Measurements from ENCODE around the gene PLEKHA4. TPM values are rescaled to one million over a fixed set of nuclear protein-coding genes. Genes with fewer than 3 reads are reported as not detected.
A peak's percentile ranks its signal among the peaks of the same experiment; 100 is the strongest.

PLEKHA4 gene
- total RNA-seq, 3 donors from 2014 or later, result 6.4 to 25.6 (median 22.4) TPM

DNA sequence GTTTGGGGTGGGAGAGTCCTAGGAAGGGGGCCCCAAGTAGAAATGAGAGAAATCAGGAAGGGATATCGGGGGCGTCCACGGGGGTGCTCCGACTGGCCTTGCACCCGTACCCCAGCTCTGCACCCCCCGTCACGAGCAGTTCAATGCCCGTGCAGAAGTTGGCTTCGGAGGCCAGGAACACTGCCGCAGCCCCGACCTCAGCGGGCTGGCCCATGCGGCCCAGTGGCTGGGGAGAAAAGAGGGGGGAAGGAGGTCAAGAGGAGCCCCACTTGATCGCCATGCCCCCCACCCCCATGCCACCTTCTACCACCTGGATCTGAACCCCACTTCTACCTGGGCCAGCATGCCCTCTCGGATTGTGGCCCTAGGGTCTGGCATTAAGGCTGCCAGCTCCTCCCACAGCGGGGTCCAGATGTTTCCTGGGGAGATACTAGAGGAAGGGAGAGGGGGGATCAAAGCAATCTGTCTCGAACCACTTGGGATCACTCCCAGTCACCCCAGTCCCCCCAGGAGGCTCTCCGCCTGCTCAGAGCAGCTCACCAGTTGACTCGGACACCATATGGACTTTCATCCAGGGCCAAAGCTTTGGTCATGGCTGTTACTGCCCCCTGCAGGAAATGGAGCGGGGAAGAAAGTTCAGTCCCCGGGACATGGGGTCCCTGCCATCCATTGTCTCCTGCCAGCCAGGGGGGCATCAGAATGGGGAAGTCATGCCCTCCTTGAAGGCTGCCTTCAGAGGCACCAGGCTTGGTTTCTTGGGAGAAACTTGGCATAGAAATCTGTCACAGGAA is 55.1 kb downstream of the PLEKHA4 start:
- Histone ChIP-seq H3K27ac (peak overlapping the region; percentile 82 to 84), H3K27me3 (no peaks in the 10 kb centered on the region), H3K36me3 (no peaks in the 10 kb centered on the region), H3K4me3 (no peak overlapping the region), H3K9me3 (no peaks in the 10 kb centered on the region), H3K4me1 (no peaks in the 10 kb centered on the region)
- TF ChIP-seq POLR2A (IDR thresholded peaks at IDR 0.05) (no peak), POLR2AphosphoS5 (IDR thresholded peaks at IDR 0.05) (no peak)
- TF ChIP-seq, protein P1, sequence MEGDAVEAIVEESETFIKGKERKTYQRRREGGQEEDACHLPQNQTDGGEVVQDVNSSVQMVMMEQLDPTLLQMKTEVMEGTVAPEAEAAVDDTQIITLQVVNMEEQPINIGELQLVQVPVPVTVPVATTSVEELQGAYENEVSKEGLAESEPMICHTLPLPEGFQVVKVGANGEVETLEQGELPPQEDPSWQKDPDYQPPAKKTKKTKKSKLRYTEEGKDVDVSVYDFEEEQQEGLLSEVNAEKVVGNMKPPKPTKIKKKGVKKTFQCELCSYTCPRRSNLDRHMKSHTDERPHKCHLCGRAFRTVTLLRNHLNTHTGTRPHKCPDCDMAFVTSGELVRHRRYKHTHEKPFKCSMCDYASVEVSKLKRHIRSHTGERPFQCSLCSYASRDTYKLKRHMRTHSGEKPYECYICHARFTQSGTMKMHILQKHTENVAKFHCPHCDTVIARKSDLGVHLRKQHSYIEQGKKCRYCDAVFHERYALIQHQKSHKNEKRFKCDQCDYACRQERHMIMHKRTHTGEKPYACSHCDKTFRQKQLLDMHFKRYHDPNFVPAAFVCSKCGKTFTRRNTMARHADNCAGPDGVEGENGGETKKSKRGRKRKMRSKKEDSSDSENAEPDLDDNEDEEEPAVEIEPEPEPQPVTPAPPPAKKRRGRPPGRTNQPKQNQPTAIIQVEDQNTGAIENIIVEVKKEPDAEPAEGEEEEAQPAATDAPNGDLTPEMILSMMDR (IDR thresholded peaks at IDR 0.05), result no peak
- intact Hi-C loops (cut with DNase I; ENCODE audit: low total_unique reads), result no loop called here
- no peak for DNase-seq (ENCODE audit: low spot score in 2 of 2)

DNA sequence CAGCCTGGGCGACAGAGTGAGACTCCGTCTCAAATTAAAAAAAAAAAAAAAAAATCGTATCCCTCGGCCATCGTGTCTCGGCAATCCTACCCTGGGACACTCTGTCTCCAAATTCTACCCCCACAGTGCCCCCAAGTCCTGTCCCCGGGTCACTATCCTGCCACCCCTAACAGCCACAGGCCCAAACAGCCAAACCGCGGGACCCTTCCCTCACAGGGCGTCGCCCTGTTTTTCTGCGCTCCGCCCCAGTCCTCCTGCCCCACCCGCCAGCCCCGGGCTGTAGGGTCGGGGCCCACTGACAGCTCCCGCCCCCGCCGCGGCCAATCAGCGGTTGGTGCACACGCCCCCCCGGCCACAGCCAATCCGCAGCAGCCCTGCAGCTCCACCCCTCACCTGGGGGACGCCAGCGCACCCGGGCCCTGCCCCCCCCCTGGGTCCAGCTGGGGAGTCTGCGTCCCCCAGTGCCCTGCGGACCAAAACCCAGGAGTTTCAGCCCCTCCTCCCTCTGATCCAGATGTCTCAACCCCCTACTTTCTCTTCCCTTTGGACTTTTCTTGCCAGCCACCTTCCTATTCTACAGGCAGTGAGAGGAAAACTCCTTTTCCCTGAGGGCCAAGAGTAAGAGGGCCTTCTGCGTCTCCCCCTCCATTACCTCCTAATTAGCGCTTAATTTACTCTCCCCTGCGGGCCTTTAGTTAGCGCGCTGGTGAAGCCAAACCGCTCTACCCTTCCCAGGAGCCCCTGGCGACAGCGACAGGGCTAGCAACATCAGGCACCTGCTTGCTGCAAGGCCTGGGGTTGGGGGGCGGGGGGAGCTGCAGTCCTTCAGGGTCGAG is 56.1 kb downstream of the PLEKHA4 start:
- Histone ChIP-seq H3K9me3 (no peaks in the 10 kb centered on the region), H3K27ac (peak overlapping the region; percentile 82 to 84), H3K4me3 (peak overlapping the region; percentile 60 to 89 (median 69)), H3K36me3 (no peaks in the 10 kb centered on the region), H3K27me3 (no peaks in the 10 kb centered on the region), H3K4me1 (no peaks in the 10 kb centered on the region)
- TF ChIP-seq POLR2A (IDR thresholded peaks at IDR 0.05), result peak; percentile 26
- TF ChIP-seq, protein P1 (IDR thresholded peaks at IDR 0.05), result no peak
- peak; percentile 59 to 73 (median 59) for TF ChIP-seq POLR2AphosphoS5 (IDR thresholded peaks at IDR 0.05)
- intact Hi-C loops (cut with DNase I; ENCODE audit: low total_unique reads), result no loop called here
- DNase-seq (ENCODE audit: low spot score in 2 of 2), result peak; percentile 79 to 85

DNA sequence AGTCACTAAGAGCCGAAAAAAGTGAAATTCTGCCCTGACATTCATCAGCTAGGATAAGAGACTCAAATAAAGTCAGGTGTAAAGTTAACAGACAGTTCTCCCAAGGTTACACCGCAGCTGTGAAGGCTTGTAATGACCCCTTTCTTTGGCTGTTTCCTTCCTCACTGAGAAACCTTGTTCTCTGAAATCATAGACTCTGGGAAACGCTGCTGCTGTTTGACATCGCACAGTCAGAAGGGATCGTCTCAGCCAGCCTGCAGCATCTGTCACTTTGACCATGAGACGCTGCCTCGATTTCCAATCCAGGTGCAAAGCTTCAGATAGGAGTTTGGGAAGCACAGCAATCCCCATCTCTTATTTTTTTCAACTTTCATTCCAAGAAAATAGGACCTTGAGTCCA is 58.3 kb downstream of the PLEKHA4 start:
- Histone ChIP-seq H3K36me3 (no peaks in the 10 kb centered on the region), H3K4me3 (peak overlapping the region; percentile 60 to 89 (median 69)), H3K4me1 (no peaks in the 10 kb centered on the region), H3K27me3 (no peaks in the 10 kb centered on the region), H3K9me3 (no peaks in the 10 kb centered on the region), H3K27ac (peak overlapping the region; percentile 82 to 84)
- TF ChIP-seq POLR2AphosphoS5 (IDR thresholded peaks at IDR 0.05) (no peak), POLR2A (IDR thresholded peaks at IDR 0.05) (no peak)
- TF ChIP-seq, protein P1 (IDR thresholded peaks at IDR 0.05), result no peak
- no peak for DNase-seq (ENCODE audit: low spot score in 2 of 2)
- intact Hi-C loops (cut with DNase I; ENCODE audit: low total_unique reads), result no loop called here

DNA sequence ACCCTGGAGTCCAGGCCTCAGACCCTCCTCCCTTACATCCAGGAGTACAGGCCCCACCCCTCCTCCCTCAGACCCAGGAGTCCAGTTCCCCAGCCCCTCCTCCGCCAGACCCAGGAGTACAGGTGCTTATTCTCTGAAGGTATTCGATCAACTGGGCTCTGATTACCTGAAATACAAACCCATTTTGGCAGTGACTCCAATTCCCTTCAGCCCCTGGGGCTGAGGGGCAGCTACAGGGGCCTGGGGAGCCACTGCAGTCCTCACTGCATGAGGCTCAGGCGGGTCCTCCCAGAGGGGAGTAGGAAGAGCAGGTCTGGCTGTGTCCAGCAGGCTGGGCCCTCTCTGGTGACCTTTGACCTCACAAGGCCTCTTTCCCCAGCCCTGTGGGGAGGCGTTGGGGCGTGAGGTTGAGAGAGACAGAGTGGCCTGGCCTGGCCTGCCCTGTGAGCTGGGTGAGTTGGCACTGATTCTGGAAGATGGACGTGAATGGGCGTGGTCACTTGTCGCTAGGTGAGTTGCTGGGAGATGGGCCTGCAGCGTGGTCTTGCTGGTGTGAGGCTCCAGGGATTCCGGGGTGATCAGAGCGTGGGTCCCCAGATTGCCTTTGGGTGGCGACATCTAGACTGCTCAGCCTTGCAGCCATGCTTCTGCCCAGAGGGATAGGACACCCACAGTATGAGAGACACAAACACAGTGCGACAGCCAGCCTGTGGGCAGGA is 60.7 kb downstream of the PLEKHA4 start:
- Histone ChIP-seq H3K36me3 (no peaks in the 10 kb centered on the region), H3K4me1 (no peaks in the 10 kb centered on the region), H3K27ac (no peak overlapping the region), H3K27me3 (no peaks in the 10 kb centered on the region), H3K9me3 (no peaks in the 10 kb centered on the region), H3K4me3 (no peak overlapping the region)
- intact Hi-C loops (cut with DNase I; ENCODE audit: low total_unique reads), result no loop called here
- TF ChIP-seq, protein P1 (IDR thresholded peaks at IDR 0.05), result no peak
- TF ChIP-seq POLR2A (IDR thresholded peaks at IDR 0.05), result no peak
- TF ChIP-seq POLR2AphosphoS5 (IDR thresholded peaks at IDR 0.05), result no peak
- no peak for DNase-seq (ENCODE audit: low spot score in 2 of 2)

All from breast epithelium (tissue), 4 donors.